Calu3 (cell line): Measurements from ENCODE around the gene ASTL. TPM values are rescaled to one million over a fixed set of nuclear protein-coding genes. Genes with fewer than 3 reads are reported as not detected.
"Not testable (repeated sequence)": the region's sequence is repeated elsewhere in the genome, so short reads cannot be mapped to it uniquely, and the experiment has no call there.

Experiments used
- BruUV-seq: library from RNA; stranded (reverse); fragments of 400-500 nt; replicated peaks from 2 replicates; lab custom pipeline; 2021; lab: Mats Ljungman, UMichigan
- CTCF ChIA-PET: fragments of 300-600 bp; sonication (Branson Sonifier 250); formaldehyde crosslinking; loops from one replicate; lab custom pipeline; 2022; ENCODE audit warnings: antibody characterized with exemption; lab: Charles Lee
- DNase-seq: peaks from one replicate; pipeline ENCODE4 v3.0.0; 2022
- H3K27ac Mint-ChIP-seq: one replicate; pipeline ENCODE4 v1.8.0; 2022; ENCODE audit warnings: mixed read lengths; ENCODE audit not compliant: unreplicated experiment
- H3K27me3 Mint-ChIP-seq: one replicate; pipeline ENCODE4 v1.8.0; 2022; ENCODE audit warnings: mixed read lengths; ENCODE audit not compliant: unreplicated experiment
- H3K36me3 Mint-ChIP-seq: one replicate; pipeline ENCODE4 v1.8.0; 2022; ENCODE audit warnings: mild to moderate bottlenecking, moderate library complexity, mixed read lengths; ENCODE audit not compliant: insufficient read depth, unreplicated experiment
- H3K4me1 Mint-ChIP-seq: one replicate; pipeline ENCODE4 v1.8.0; 2022; ENCODE audit warnings: mild to moderate bottlenecking, low read depth, mixed read lengths; ENCODE audit not compliant: unreplicated experiment
- H3K4me3 Mint-ChIP-seq: one replicate; pipeline ENCODE4 v1.8.0; 2022; ENCODE audit warnings: mild to moderate bottlenecking, low read depth, moderate library complexity, mixed read lengths; ENCODE audit not compliant: unreplicated experiment
- H3K9me3 Mint-ChIP-seq: one replicate; pipeline ENCODE4 v1.8.0; 2022; ENCODE audit warnings: low read depth, mixed read lengths; ENCODE audit not compliant: unreplicated experiment
- CTCF ChIP-seq: fragments of 200-600 bp; IDR thresholded peaks from one replicate; pipeline ENCODE4 v1.8.0; 2022; ENCODE audit warnings: antibody characterized with exemption; ENCODE audit not compliant: unreplicated experiment
- intact Hi-C: fragments of 100-400 bp; cut with micrococcal nuclease; formaldehyde crosslinking; loops from one replicate; pipeline ENCODE4 v1.10.0; 2022; ENCODE audit not compliant: unreplicated experiment
- total RNA-seq: library from RNA; stranded (reverse); gene quantifications from 2 replicates; pipeline ENCODE4 v1.2.3, GENCODE V29; 2022

The ASTL gene
- total RNA-seq, 1 experiment from 2014 or later = not detected

GRCh38 chr2:96143231-96143847 is 5.0 kb upstream of the ASTL start:
- CTCF ChIA-PET = interaction anchor here (1.4 kb wide), 1 partner anchor 31 kb away, joined by 3 read pairs; no protein-coding TSS in a partner anchor
- intact Hi-C loops = no loop called here
- Mint-ChIP-seq H3K36me3 (peaks cover 37% of the 10 kb centered on the region), H3K4me3 (peak overlapping the region; percentile 81), H3K27ac (no peak overlapping the region), H3K27me3 (no peaks in the 10 kb centered on the region), H3K9me3 (no peaks in the 10 kb centered on the region), H3K4me1 (peaks cover 10% of the 10 kb centered on the region)
- TSS peak; percentile 60 for BruUV-seq
- no peak for DNase-seq
- no peak for TF ChIP-seq CTCF

- peaks cover 6% of the 10 kb centered on the region for H3K4me1 Mint-ChIP-seq
- CTCF ChIA-PET = no interaction called here
- DNase-seq = no peak
- no TSS peak for BruUV-seq
- peaks cover 40% of the 10 kb centered on the region for H3K36me3 Mint-ChIP-seq
- TF ChIP-seq CTCF = no peak
- H3K27me3 Mint-ChIP-seq = peaks cover 3% of the 10 kb centered on the region
- no peak overlapping the region for H3K4me3 Mint-ChIP-seq
- intact Hi-C loops = no loop called here
- H3K27ac Mint-ChIP-seq = no peak overlapping the region
- no peaks in the 10 kb centered on the region for H3K9me3 Mint-ChIP-seq
Observed at GRCh38 chr2:96142217-96143113, 4.2 kb upstream of the ASTL start.

DNA sequence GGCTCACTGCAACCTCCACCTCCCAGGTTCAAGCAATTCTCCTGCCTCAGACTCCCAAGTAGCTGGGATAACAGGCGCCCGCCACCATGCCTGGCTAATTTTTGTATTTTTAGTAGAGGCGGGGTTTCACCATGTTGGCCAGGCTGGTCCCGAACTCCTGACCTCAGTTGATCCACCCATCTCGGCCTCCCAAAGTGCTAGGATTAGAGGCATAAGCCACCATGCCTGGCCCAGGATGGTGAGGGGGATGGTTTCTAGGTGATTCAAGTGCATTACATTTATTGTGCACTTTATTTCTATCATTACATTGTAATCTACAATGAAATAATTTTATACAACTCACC is 3.3 kb upstream of the ASTL start:
- Mint-ChIP-seq H3K36me3 (peaks cover 40% of the 10 kb centered on the region), H3K27me3 (peaks cover 12% of the 10 kb centered on the region)
- DNase-seq, H3K9me3 Mint-ChIP-seq, intact Hi-C loops, H3K4me3 Mint-ChIP-seq, H3K27ac Mint-ChIP-seq, H3K4me1 Mint-ChIP-seq, CTCF ChIA-PET, BruUV-seq: not testable (repeated sequence)

DNA sequence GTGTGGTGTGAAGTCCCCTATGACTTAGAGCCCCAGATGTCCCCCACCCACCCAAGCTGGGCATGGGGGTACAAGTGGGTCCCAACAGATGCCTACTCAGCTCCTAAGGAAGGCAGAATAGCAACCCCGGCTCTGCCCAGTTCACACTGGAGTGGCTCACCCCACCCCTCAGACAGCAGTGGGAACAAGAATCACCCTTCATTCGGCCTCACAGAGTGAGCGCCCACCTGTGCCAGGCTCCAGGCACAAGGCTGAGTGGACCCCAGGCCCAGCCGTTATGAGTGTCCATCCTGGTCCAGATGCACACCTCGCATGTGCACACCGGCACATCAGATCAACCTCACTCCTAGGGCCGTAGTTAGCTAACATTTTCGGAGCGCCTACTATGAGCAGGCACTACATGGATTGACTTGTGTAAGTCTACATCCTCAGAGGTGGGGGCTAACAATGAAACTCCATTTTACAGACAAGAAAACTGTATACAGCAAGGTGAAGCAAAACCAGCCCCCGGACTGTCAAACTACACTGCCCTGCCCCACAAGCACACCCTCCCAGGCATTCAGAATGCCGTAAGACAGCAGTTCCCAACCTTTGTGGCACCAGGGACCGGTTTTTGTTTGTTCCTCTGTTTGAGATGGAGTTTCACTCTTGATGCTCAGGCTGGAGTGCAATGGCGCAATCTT is 2.8 kb upstream of the ASTL start:
- Mint-ChIP-seq H3K27ac (no peak overlapping the region), H3K9me3 (no peaks in the 10 kb centered on the region), H3K4me1 (peaks cover 6% of the 10 kb centered on the region), H3K36me3 (peaks cover 40% of the 10 kb centered on the region), H3K27me3 (peaks cover 17% of the 10 kb centered on the region), H3K4me3 (no peak overlapping the region)
- intact Hi-C loops = no loop called here
- BruUV-seq = no TSS peak
- CTCF ChIA-PET = no interaction called here
- no peak for TF ChIP-seq CTCF
- no peak for DNase-seq
